ENCODE results near the gene PDSS2.

The PDSS2 gene

GRCh38 chr6:107205058-107205998 lies 254.0 kb downstream of the PDSS2 start:
- Histone ChIP-seq H3K4me3 (ENCODE audit: low read depth in 1 of 2, low read length in 2 of 2) (no peak overlapping the region), H3K4me2 (ENCODE audit: insufficient read depth, low read length) (no peak overlapping the region), H3K9me3 (ENCODE audit: insufficient read depth, low read length, severe bottlenecking) (no peaks in the 10 kb centered on the region), H2AFZ (ENCODE audit: low read depth, low read length) (no peak overlapping the region), H3K27me3 (ENCODE audit: insufficient read depth, low read length, poor library complexity) (no peaks in the 10 kb centered on the region), H3K27ac (ENCODE audit: low read length) (no peak overlapping the region), H4K20me1 (ENCODE audit: insufficient read depth, low read length) (no peaks in the 10 kb centered on the region), H3K4me1 (ENCODE audit: insufficient read depth, low read length) (no peaks in the 10 kb centered on the region), H3K36me3 (ENCODE audit: insufficient read depth, low read length) (peaks cover 2% of the 10 kb centered on the region; the same call in 1 of the 2 replicates), H3K9ac (ENCODE audit: low read depth, low read length) (no peak overlapping the region), H3K79me2 (ENCODE audit: insufficient read depth, low read length) (no peaks in the 10 kb centered on the region)
- ATAC-seq (ENCODE audit: insufficient read depth, low read depth) (no peak), DNase-seq (no peak)
- TF ChIP-seq EZH2 (IDR thresholded peaks at IDR 0.05; ENCODE audit: borderline replicate concordance, low read depth, low read length, severe bottlenecking) = no peak
- TF ChIP-seq, protein P1, sequence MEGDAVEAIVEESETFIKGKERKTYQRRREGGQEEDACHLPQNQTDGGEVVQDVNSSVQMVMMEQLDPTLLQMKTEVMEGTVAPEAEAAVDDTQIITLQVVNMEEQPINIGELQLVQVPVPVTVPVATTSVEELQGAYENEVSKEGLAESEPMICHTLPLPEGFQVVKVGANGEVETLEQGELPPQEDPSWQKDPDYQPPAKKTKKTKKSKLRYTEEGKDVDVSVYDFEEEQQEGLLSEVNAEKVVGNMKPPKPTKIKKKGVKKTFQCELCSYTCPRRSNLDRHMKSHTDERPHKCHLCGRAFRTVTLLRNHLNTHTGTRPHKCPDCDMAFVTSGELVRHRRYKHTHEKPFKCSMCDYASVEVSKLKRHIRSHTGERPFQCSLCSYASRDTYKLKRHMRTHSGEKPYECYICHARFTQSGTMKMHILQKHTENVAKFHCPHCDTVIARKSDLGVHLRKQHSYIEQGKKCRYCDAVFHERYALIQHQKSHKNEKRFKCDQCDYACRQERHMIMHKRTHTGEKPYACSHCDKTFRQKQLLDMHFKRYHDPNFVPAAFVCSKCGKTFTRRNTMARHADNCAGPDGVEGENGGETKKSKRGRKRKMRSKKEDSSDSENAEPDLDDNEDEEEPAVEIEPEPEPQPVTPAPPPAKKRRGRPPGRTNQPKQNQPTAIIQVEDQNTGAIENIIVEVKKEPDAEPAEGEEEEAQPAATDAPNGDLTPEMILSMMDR (IDR thresholded peaks at IDR 0.05; ENCODE audit: borderline replicate concordance, extremely low read depth, low read length, poor library complexity, severe bottlenecking) = no peak

GRCh38 chr6:107202876-107203468 lies 256.4 kb downstream of the PDSS2 start:
- TF ChIP-seq, protein P1 (IDR thresholded peaks at IDR 0.05; ENCODE audit: borderline replicate concordance, extremely low read depth, low read length, poor library complexity, severe bottlenecking) = no peak
- no peak for TF ChIP-seq EZH2 (IDR thresholded peaks at IDR 0.05; ENCODE audit: borderline replicate concordance, low read depth, low read length, severe bottlenecking)
- Histone ChIP-seq H3K4me3 (ENCODE audit: low read depth in 1 of 2, low read length in 2 of 2) (no peak overlapping the region), H3K4me1 (ENCODE audit: insufficient read depth, low read length) (no peaks in the 10 kb centered on the region), H3K9ac (ENCODE audit: low read depth, low read length) (no peak overlapping the region), H3K79me2 (ENCODE audit: insufficient read depth, low read length) (no peaks in the 10 kb centered on the region), H2AFZ (ENCODE audit: low read depth, low read length) (no peak overlapping the region), H3K27ac (ENCODE audit: low read length) (no peak overlapping the region), H3K4me2 (ENCODE audit: insufficient read depth, low read length) (no peak overlapping the region), H3K27me3 (ENCODE audit: insufficient read depth, low read length, poor library complexity) (no peaks in the 10 kb centered on the region), H3K36me3 (ENCODE audit: insufficient read depth, low read length) (peaks cover 2% of the 10 kb centered on the region; the same call in 1 of the 2 replicates), H4K20me1 (ENCODE audit: insufficient read depth, low read length) (no peaks in the 10 kb centered on the region), H3K9me3 (ENCODE audit: insufficient read depth, low read length, severe bottlenecking) (no peaks in the 10 kb centered on the region)
- no peak for DNase-seq
- ATAC-seq (ENCODE audit: insufficient read depth, low read depth) = no peak

DNA sequence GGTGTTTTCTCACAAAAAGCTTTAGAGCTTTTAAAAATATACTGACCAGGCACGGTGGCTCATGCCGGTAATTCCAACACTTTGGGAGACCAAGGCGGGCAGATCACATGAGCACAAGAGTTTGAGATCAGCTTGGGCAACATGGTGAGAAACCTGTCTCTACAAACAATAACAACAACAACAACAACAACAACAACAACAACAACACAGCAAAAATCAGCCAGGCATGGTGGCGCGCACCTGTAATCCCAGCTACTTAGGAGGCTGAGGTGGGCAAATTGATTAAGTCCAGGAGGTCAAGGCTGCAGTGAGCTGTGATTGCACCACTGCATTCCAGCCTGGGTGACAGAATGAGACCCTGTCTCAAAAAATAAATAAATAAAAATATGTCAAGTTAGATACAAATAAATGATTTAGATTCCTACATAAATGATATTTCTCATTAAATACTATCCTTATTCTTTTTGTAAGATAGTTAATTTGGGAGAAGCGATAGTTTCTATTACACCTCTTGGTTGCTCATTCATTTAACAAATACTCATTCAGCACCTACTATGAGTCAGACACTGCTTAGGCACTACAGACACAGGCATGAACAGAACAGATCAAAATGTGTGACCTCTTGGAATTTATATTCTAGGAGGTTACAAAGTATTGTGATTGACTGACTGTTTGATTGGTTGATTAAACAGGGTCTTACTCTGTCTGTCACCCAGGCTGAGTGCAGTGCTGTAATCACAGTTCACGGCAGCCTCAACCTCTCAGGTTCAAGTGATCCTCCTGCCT lies 260.5 kb downstream of the PDSS2 start:
- H3K9ac ChIP-seq (ENCODE audit: low read depth, low read length) = no peak overlapping the region
- ATAC-seq (ENCODE audit: insufficient read depth, low read depth) (no peak), DNase-seq (no peak)
- H3K9me3 ChIP-seq (ENCODE audit: insufficient read depth, low read length, severe bottlenecking) = no peaks in the 10 kb centered on the region
- TF ChIP-seq, protein P1 (IDR thresholded peaks at IDR 0.05; ENCODE audit: borderline replicate concordance, extremely low read depth, low read length, poor library complexity, severe bottlenecking) = no peak
- TF ChIP-seq EZH2 (IDR thresholded peaks at IDR 0.05; ENCODE audit: borderline replicate concordance, low read depth, low read length, severe bottlenecking) = no peak
- no peak overlapping the region for H3K4me2 ChIP-seq (ENCODE audit: insufficient read depth, low read length)
- H3K4me3 ChIP-seq (ENCODE audit: low read depth in 1 of 2, low read length in 2 of 2) = no peak overlapping the region
- H3K27me3 ChIP-seq (ENCODE audit: insufficient read depth, low read length, poor library complexity) = no peaks in the 10 kb centered on the region
- H2AFZ ChIP-seq (ENCODE audit: low read depth, low read length) = no peak overlapping the region
- H3K79me2 ChIP-seq (ENCODE audit: insufficient read depth, low read length) = no peaks in the 10 kb centered on the region
- H3K4me1 ChIP-seq (ENCODE audit: insufficient read depth, low read length) = no peaks in the 10 kb centered on the region
- no peak overlapping the region for H3K27ac ChIP-seq (ENCODE audit: low read length)
- H3K36me3 ChIP-seq (ENCODE audit: insufficient read depth, low read length) = peaks cover 5% of the 10 kb centered on the region
- H4K20me1 ChIP-seq (ENCODE audit: insufficient read depth, low read length) = no peaks in the 10 kb centered on the region
